ENCODE measurements around the gene TCF19.
"Not testable (repeated sequence)": the region's sequence is repeated elsewhere in the genome, so short reads cannot be mapped to it uniquely, and the experiment has no call there.

TCF19 gene

GRCh38 chr6:31178143-31179041 lies 20.0 kb downstream of the TCF19 start:
- in situ Hi-C loops (cut with MboI; ENCODE audit: low sequenced_read_pairs) = no loop called here

- in situ Hi-C loops (cut with MboI; ENCODE audit: low sequenced_read_pairs) = no loop called here
Measured at GRCh38 chr6:31179042-31179386, 20.6 kb downstream of the TCF19 start.

- in situ Hi-C loops (cut with MboI; ENCODE audit: low sequenced_read_pairs) = no loop called here
Measured at GRCh38 chr6:31179896-31180295, 21.5 kb downstream of the TCF19 start.

GRCh38 chr6:31180500-31180899 lies 22.1 kb downstream of the TCF19 start:
- in situ Hi-C loops (cut with MboI; ENCODE audit: low sequenced_read_pairs) = no loop called here

GRCh38 chr6:31183287-31183686 lies 24.9 kb downstream of the TCF19 start:
- in situ Hi-C loops (cut with MboI; ENCODE audit: low sequenced_read_pairs) = not testable (repeated sequence)

GRCh38 chr6:31183859-31184258 lies 25.5 kb downstream of the TCF19 start:
- in situ Hi-C loops (cut with MboI; ENCODE audit: low sequenced_read_pairs) = not testable (repeated sequence)

GRCh38 chr6:31185695-31186051 lies 27.3 kb downstream of the TCF19 start:
- in situ Hi-C loops (cut with MboI; ENCODE audit: low sequenced_read_pairs) = not testable (repeated sequence)

- in situ Hi-C loops (cut with MboI; ENCODE audit: low sequenced_read_pairs) = no loop called here
Measured at GRCh38 chr6:31186052-31186734, 27.8 kb downstream of the TCF19 start.

GRCh38 chr6:31187780-31188194 lies 29.4 kb downstream of the TCF19 start:
- in situ Hi-C loops (cut with MboI; ENCODE audit: low sequenced_read_pairs) = no loop called here

GRCh38 chr6:31189223-31189622 lies 30.8 kb downstream of the TCF19 start:
- in situ Hi-C loops (cut with MboI; ENCODE audit: low sequenced_read_pairs) = not testable (repeated sequence)

GRCh38 chr6:31190488-31190887 lies 32.1 kb downstream of the TCF19 start:
- in situ Hi-C loops (cut with MboI; ENCODE audit: low sequenced_read_pairs) = no loop called here

- in situ Hi-C loops (cut with MboI; ENCODE audit: low sequenced_read_pairs) = not testable (repeated sequence)
Measured at GRCh38 chr6:31192431-31193105, 34.2 kb downstream of the TCF19 start.

GRCh38 chr6:31193206-31193605 lies 34.8 kb downstream of the TCF19 start:
- in situ Hi-C loops (cut with MboI; ENCODE audit: low sequenced_read_pairs) = no loop called here

- in situ Hi-C loops (cut with MboI; ENCODE audit: low sequenced_read_pairs) = no loop called here
Measured at GRCh38 chr6:31194061-31194834, 35.9 kb downstream of the TCF19 start.

- in situ Hi-C loops (cut with MboI; ENCODE audit: low sequenced_read_pairs) = not testable (repeated sequence)
Measured at GRCh38 chr6:31195308-31195979, 37.1 kb downstream of the TCF19 start.

- in situ Hi-C loops (cut with MboI; ENCODE audit: low sequenced_read_pairs) = not testable (repeated sequence)
Measured at GRCh38 chr6:31196251-31197022, 38.0 kb downstream of the TCF19 start.

GRCh38 chr6:31197559-31198305 lies 39.3 kb downstream of the TCF19 start:
- in situ Hi-C loops (cut with MboI; ENCODE audit: low sequenced_read_pairs) = no loop called here

GRCh38 chr6:31199105-31199452 lies 40.7 kb downstream of the TCF19 start:
- in situ Hi-C loops (cut with MboI; ENCODE audit: low sequenced_read_pairs) = not testable (repeated sequence)
